ENCODE measurements around the gene KCTD10.
"Not testable (repeated sequence)": the region's sequence is repeated elsewhere in the genome, so short reads cannot be mapped to it uniquely, and the experiment has no call there.

The KCTD10 gene

DNA sequence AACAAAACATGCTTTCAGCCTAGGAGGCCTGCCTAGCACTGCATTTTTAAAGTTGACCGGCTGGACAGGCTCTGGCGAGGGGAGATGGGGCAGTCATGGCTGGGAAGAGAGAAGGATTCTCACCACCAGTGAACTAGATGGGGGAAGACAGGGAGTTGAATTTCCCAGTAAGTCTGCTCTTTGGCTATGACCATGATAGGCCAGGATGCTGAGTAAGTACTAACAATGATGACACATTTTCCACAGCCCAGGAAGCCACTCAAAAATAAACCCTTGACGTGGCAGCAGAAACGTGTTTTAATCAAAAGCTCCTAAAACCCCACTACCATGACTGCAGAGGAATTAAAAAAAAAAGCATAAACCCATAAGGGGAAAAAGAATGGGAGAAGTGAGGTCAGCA is 19.0 kb downstream of the KCTD10 start:
- no peak overlapping the region for H3K4me3 ChIP-seq (ENCODE audit: low read length)
- no peak for TF ChIP-seq ZNF274 (IDR thresholded peaks at IDR 0.05; ENCODE audit: low read depth, low read length)

DNA sequence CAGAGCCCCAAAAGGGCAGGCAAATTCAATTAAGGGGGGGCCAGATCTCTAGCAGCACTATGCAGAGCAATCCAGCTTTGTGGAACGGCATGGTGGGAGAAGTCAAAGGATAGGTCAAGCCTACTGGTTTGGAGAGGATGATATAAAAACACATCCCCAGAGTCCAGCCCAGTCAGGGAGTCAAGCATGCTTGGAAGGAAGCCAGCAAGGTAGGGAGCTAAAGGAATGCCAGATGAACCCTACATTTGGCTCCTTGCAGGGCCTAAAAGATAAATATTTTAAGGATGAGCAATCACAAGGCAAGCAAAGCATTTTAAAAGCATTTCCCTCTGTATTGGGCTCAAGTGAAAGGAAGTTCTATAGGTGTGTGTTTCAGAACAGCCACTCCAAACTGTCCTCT is 21.4 kb downstream of the KCTD10 start:
- H3K4me3 ChIP-seq (ENCODE audit: low read length) = no peak overlapping the region
- TF ChIP-seq ZNF274 (IDR thresholded peaks at IDR 0.05; ENCODE audit: low read depth, low read length) = no peak

DNA sequence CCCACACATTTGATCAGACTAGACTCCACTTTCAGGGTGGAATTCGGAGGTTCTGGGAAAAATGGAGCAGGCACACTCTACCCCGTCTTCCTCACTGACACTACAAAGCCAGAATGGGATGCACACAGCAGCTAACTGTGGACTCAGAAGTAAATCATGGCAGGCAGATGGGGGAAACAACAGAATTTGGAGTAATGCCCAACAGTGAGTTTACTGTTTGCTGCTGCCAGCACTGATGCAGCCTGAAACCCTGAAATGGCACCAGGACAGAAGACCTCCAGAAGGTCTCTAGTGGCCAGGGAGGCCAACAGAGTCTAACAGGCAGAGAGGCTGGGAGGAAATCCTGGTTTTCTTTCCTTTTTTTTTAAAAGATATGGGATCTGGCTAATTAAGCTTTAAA is 24.6 kb downstream of the KCTD10 start:
- no peak overlapping the region for H3K4me3 ChIP-seq (ENCODE audit: low read length)
- no peak for TF ChIP-seq ZNF274 (IDR thresholded peaks at IDR 0.05; ENCODE audit: low read depth, low read length)

DNA sequence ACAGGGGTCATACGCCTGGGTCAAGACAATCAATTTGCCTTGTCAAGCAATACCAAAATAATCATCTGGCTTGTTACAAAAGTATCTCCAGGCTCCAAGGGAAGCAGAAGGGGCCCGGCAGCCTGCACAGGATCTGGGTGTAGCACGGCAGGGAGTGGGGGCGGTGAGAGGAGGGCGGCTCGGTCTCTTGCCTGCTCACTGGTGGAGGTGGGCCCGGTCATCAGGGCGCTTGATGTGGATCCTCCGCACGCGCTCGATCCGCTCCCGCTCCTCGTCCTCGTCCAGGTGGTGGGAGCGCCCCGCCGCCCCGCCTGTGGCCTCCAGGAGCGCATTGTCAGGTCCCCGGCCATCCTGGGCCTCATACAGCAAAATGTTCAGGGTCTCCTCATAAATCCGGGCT is 25.7 kb downstream of the KCTD10 start:
- TF ChIP-seq ZNF274 (IDR thresholded peaks at IDR 0.05; ENCODE audit: low read depth, low read length) = no peak
- H3K4me3 ChIP-seq (ENCODE audit: low read length) = no peak overlapping the region

DNA sequence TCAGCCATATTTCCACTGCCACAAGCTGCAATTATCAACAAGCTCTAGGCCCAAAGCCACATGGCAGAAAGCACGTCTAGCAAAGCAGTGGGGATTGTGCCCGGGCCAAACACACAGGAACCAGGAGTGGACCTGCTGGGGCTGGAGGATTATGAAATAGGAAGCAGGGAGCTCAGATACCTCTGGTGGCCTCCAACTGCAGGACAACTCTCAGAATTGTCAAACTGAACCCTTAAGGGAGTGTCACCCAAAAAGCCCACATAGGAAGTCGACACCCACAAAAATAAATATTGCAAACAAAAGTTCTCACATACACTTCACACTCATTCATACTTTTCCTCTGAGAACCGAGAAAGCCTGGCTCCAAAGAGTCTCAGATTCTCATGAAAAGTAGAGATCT is 26.1 kb downstream of the KCTD10 start:
- H3K4me3 ChIP-seq (ENCODE audit: low read length) = no peak overlapping the region

DNA sequence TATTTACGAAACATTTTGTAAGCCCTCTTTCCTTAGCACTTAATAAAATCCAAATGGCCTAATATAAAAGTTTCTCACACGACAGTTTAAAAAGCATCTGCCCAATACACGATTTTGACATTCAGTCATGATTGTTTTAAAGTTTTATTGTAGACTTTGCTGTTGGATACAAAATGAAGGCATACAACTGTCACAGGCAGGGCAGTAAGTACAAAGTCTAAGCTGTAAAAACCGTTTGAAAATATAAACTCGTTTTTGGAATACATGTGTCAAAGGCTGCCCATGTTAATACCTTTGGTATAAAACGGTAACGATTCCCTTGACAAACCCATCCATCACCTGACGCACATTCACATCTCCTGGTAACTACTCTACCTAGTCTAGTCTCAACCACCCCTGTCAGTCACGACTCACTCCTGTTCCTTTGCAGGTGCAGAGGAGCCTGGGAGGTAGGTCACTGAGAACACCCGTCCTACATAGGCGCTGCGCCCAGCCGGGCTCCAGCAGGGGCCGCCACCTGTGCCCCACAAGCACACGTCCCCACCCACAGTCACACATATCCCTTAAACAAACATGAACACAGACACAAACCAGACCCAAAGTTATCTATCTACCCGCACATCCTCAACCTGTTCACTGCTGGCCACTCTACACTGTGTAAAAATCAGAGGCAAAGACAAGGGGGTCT is 27.1 kb downstream of the KCTD10 start:
- no peak overlapping the region for H3K4me3 ChIP-seq (ENCODE audit: low read length)
- TF ChIP-seq ZNF274 (IDR thresholded peaks at IDR 0.05; ENCODE audit: low read depth, low read length) = no peak

More for the DNA sequence above, 26.1 kb downstream of the KCTD10 start:
- TF ChIP-seq ZNF274 (IDR thresholded peaks at IDR 0.05; ENCODE audit: low read depth, low read length) = no peak

DNA sequence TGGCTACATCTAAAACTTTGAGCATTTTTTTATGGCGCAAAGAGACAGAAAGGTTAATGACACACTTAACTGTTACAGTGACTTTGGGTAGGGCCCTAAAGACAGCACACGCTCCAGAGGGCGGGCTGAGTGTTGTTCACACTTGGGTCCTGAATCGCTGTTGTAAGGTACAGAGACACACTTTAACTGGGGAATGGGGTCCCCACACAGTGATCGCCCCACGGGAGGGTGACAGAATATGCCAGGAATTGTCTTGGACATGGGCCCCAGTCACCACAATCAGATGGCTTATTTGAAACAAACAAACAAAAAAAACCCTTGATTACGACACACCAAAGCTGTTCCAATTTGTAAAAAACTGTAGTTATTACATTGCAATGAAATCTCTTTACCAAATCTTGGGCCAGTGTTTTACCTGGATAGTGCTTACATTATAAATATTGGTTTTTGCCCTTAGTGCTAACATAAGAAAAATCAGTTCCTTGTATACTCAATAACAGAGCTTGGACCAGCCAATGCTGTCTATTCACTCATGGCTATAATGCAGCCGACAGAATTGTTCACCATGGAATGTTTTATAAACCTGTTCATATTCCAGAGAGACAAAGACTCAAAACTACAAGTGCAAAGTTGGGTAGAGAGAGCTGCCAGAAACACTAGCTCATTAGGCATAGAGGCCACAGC is 28.3 kb downstream of the KCTD10 start:
- no peak for TF ChIP-seq ZNF274 (IDR thresholded peaks at IDR 0.05; ENCODE audit: low read depth, low read length)
- no peak overlapping the region for H3K4me3 ChIP-seq (ENCODE audit: low read length)

DNA sequence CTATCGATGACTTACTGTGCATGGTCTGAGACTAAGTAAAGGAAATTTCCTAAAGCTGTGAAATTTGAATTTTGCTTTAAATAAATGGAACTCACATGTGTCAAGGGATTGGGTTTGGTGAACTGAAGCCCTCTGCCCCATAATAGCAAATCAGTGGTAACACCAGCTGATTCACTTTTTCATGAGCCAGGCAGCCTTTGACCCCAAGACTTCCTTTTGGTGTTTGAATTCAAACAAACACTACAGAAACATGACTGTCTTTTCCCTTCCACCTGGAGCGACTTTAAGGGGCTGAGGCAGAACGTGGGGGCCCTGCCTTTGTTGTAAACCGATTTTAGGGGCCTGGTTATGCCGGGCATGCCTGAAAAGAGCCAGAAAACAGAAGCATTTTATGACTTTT is 28.8 kb downstream of the KCTD10 start:
- H3K4me3 ChIP-seq (ENCODE audit: low read length) = no peak overlapping the region
- no peak for TF ChIP-seq ZNF274 (IDR thresholded peaks at IDR 0.05; ENCODE audit: low read depth, low read length)

DNA sequence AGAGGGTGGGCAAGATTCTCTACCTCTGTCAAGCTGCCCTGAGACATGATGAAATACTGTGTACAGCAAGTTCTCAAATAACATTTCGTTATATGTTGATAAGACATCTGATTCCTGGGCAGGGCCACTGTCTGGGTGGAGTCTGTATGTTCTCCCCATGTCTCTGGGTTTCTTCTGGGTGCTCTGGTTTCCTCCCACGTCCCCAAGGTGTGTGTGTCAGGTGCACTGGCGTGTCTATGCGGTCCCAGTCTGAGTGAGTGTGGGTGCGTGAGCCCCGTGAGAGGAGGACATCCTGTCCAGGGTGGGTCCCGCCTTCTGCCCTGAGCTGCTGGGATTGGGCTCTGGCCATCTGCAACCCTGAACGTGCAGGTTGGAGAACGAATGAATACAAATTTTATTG is 29.6 kb downstream of the KCTD10 start:
- TF ChIP-seq ZNF274 (IDR thresholded peaks at IDR 0.05; ENCODE audit: low read depth, low read length) = no peak
- no peak overlapping the region for H3K4me3 ChIP-seq (ENCODE audit: low read length)

DNA sequence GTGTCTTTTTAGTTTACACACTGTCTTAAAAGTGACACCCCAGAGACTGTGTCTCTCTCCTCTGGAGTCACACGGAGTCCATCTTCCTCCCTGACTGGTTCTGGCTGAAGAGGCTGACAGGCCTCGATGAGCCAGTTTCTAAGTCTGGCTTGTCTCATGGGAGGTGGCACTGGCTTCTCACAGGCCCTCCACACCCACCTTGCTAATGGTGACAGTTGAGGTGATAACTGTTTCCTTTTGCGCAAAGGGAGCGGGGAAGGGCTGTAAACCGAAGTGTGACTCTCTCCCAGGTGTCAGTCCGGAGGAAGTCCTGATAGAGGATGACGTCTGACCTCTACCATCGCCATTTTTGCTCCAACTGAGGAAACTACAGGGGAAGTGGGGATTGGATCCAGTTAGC is 30.2 kb downstream of the KCTD10 start:
- no peak for TF ChIP-seq ZNF274 (IDR thresholded peaks at IDR 0.05; ENCODE audit: low read depth, low read length)
- no peak overlapping the region for H3K4me3 ChIP-seq (ENCODE audit: low read length)

DNA sequence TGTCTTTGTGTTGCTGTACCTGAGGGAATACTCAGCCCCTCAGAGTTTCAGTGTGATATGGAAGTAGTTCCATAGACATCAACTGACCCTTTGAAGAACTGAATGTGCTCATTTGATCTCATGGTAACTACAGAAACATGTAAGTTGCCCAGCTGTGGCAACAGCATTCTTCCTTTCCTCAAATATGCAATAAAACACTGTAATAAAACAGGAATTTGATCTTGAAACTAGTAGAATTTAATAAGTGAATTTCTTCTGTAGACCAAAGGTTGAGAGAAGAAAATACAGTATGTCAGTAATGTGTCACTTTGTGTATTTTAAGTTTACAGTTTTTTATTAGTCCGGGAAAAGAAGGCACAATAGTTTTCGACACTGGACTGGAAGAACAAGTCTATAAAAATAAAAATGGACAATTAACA is 31.9 kb downstream of the KCTD10 start:
- no peak for TF ChIP-seq ZNF274 (IDR thresholded peaks at IDR 0.05; ENCODE audit: low read depth, low read length)
- no peak overlapping the region for H3K4me3 ChIP-seq (ENCODE audit: low read length)

DNA sequence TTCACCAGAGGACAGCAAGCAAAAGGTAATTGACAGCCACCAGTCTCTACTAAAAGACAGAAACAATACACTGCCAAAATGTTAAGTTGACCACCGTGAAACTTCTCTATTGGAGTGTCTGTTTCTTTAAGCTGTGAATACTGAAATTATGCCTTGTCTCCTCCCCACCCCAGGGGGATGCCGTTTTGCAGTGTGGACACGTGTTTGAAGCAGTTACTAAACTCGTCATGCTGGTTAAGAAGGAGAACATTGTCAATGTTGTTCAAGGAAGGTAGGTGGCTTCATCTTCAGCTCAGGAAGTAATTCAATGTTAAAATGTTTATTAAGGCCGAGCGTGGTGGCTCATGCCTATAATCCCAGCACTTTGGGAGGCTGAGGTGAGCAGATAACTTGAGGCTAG is 32.8 kb downstream of the KCTD10 start:
- no peak overlapping the region for H3K4me3 ChIP-seq (ENCODE audit: low read length)
- TF ChIP-seq ZNF274 (IDR thresholded peaks at IDR 0.05; ENCODE audit: low read depth, low read length) = no peak

DNA sequence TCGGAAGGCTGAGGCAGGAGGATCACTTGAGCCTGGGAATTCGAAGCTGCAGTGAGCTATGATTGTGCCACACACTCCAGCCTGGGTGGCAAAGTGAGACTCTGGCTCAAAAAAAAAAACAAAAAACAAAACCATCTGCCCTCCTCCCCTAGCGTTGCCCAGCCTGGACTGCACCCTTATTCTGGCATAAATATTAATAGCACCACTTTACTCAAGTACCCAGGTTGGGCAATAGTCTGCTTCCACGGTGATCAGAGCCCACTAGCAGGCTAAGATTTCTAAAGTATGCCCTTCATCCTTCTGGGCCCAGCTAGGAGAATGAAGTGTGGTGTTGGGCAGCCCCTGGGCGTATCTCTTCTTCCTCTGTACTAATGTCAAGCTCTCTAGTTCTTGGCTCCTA is 33.3 kb downstream of the KCTD10 start:
- no peak for TF ChIP-seq ZNF274 (IDR thresholded peaks at IDR 0.05; ENCODE audit: low read depth, low read length)
- no peak overlapping the region for H3K4me3 ChIP-seq (ENCODE audit: low read length)

DNA sequence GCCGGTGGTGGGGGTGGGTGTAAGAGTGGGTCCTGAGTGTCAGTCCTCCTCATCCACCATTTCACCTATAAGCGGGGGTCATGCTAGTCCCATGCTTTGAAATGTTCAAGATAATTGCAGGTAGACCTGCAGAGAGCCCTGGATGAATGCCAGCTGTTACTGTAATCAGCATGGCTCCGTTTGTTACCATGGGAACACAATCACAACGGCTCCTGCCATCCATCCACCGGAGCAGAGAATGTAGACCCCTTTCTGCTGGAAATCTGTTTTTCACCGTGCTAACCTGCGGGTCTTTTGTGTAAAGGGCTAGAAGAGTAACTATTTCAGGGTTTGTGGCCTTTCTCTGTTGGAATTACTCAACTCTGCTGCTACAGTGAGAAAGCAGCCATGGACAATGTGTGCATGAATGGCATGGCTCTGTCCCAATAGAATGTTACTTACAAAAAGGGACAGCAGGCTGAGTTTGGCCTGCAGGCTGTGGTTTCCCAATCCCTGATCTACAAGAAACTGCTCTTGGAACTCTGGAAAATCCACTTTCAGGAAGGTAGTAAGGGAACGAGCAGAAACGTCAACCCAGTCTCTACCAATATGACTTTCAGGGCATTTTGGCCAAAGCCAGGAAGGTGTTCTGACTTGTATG is 36.1 kb downstream of the KCTD10 start:
- no peak overlapping the region for H3K4me3 ChIP-seq (ENCODE audit: low read length)
- no peak for TF ChIP-seq ZNF274 (IDR thresholded peaks at IDR 0.05; ENCODE audit: low read depth, low read length)

DNA sequence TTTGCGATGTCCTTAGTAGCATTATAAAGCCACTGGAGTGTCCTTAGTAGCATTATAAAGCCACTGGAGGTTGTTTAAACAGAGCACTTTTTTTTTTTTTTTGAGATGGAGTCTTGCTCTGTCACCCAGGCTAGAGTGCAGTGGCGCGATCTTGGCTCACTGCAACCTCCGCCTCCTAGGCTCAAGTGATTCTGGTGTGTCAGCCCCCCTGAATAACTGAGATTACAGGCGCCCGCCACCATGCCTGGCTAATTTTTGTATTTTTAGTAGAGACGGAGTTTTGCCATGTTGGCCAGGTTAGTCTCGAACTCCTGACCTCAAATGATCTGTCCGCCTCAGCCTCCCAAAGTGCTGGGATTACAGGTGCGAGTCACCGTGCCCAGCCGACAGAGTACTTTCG is 37.1 kb downstream of the KCTD10 start:
- not testable (repeated sequence) for H3K4me3 ChIP-seq (ENCODE audit: low read length)

Data from GM08714 (cell line).